GM08714 (cell line): Measurements from ENCODE around the gene MRPL51.

Experiments
- H3K4me3 ChIP-seq: fragments of 200-500 bp; sonication (Bioruptor generic); 2 replicates; pipeline ENCODE4 v1.5.1; 2014; ENCODE audit warnings: mild to moderate bottlenecking, low read length, inconsistent platforms
- ZNF274 ChIP-seq: IDR thresholded peaks from 2 replicates; pipeline ENCODE4 v1.6.1; 2012; ENCODE audit warnings: mild to moderate bottlenecking, low read depth, low read length

The MRPL51 gene

GRCh38 chr12:6450091-6450868 lies 42.8 kb downstream of the MRPL51 start:
- TF ChIP-seq ZNF274, result no peak
- H3K4me3 ChIP-seq, result peak overlapping the region; percentile 78; the same call in 1 of the 2 replicates

GRCh38 chr12:6444704-6445688 lies 48.1 kb downstream of the MRPL51 start, which contains the start of gene CD27:
CD27 (plus strand) TSS chr12:6444955; CDS start chr12:6445096, 141 bp downstream.
- no peak for TF ChIP-seq ZNF274
- peak within 1 kb of the TSS; percentile 42; the same call in 1 of the 2 replicates for H3K4me3 ChIP-seq

- no peak overlapping the region; the same call in 1 of the 2 replicates for H3K4me3 ChIP-seq
Measured at GRCh38 chr12:6444031-6444430, 49.0 kb downstream of the MRPL51 start.

GRCh38 chr12:6443361-6443983 lies 49.6 kb downstream of the MRPL51 start:
- H3K4me3 ChIP-seq, result no peak overlapping the region; the same call in 1 of the 2 replicates
- no peak for TF ChIP-seq ZNF274

More at GRCh38 chr12:6444031-6444430, 49.0 kb downstream of the MRPL51 start:
- no peak for TF ChIP-seq ZNF274

GRCh38 chr12:6442836-6443235 lies 50.2 kb downstream of the MRPL51 start:
- no peak overlapping the region; the same call in 1 of the 2 replicates for H3K4me3 ChIP-seq
- TF ChIP-seq ZNF274, result no peak
